ENCODE results near the gene TPCN2.

DNA sequence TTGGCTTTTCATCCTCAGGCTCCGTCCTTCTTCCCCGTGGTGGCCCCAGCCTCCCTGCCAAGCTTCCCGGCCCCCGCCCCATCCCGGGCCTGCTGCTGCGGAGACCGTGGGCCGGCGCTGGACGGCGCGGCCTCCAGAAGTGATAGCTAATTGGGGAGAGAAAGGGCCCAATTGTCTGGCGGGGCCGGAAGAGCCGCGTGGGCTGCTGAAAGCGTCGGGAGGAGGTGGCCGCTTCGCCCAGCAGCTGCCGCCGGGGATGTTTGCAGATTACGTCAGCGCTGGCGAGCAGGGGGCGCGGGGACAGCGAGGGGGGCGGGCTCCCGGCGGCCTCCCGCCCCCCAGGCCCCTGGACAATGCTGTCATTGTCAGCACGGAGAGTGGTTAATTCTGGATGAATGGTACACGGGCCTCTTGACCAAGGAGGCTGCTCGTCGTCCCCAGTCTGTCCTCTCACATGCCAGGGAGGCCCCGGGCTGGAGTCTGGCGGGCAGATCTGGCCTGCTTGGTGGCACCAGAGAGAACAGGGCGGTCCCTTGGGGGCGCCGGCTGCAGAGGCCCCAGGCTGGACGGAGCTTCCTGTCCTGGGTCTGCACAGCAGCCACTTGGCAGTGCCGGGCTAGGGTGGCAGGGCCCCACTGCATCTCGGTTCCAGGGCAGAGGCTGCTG lies 108.6 kb downstream of the TPCN2 start:
- TF ChIP-seq, protein P1, sequence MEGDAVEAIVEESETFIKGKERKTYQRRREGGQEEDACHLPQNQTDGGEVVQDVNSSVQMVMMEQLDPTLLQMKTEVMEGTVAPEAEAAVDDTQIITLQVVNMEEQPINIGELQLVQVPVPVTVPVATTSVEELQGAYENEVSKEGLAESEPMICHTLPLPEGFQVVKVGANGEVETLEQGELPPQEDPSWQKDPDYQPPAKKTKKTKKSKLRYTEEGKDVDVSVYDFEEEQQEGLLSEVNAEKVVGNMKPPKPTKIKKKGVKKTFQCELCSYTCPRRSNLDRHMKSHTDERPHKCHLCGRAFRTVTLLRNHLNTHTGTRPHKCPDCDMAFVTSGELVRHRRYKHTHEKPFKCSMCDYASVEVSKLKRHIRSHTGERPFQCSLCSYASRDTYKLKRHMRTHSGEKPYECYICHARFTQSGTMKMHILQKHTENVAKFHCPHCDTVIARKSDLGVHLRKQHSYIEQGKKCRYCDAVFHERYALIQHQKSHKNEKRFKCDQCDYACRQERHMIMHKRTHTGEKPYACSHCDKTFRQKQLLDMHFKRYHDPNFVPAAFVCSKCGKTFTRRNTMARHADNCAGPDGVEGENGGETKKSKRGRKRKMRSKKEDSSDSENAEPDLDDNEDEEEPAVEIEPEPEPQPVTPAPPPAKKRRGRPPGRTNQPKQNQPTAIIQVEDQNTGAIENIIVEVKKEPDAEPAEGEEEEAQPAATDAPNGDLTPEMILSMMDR (IDR thresholded peaks at IDR 0.05; ENCODE audit: low read depth, low read length, missing input control), result no peak
- TF ChIP-seq TAF1 (conservative IDR thresholded peaks at IDR 0.05), result no peak
- TF ChIP-seq, protein P2, sequence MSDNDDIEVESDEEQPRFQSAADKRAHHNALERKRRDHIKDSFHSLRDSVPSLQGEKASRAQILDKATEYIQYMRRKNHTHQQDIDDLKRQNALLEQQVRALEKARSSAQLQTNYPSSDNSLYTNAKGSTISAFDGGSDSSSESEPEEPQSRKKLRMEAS (IDR thresholded peaks at IDR 0.05), result no peak
- TF ChIP-seq JUND (IDR thresholded peaks at IDR 0.05), result no peak
